HEK293 (cell line): ENCODE data around the gene SLC26A8.

Experiments
- CTCF ChIP-seq: fragments of 450-650 bp; formaldehyde crosslinking; IDR thresholded peaks from 2 replicates; pipeline ENCODE4 v1.5.1; 2016; ENCODE audit warnings: missing biosample characterization, missing genetic modification characterization
- KLF16 ChIP-seq: fragments of 450-650 bp; formaldehyde crosslinking; IDR thresholded peaks from 2 replicates; pipeline ENCODE4 v1.5.1; 2017; ENCODE audit warnings: missing biosample characterization, missing genetic modification characterization
- MZF1 ChIP-seq: fragments of 450-650 bp; formaldehyde crosslinking; IDR thresholded peaks from 2 replicates; pipeline ENCODE4 v1.5.1; 2017; ENCODE audit warnings: missing biosample characterization, missing genetic modification characterization, borderline replicate concordance
- PRDM10 ChIP-seq: fragments of 450-650 bp; formaldehyde crosslinking; IDR thresholded peaks from 2 replicates; pipeline ENCODE4 v1.5.1; 2016; ENCODE audit warnings: missing biosample characterization, missing genetic modification characterization
- RBAK ChIP-seq: fragments of 450-650 bp; formaldehyde crosslinking; IDR thresholded peaks from 2 replicates; pipeline ENCODE4 v1.5.1; 2016; ENCODE audit warnings: missing biosample characterization, missing genetic modification characterization
- SCRT2 ChIP-seq: fragments of 450-650 bp; formaldehyde crosslinking; IDR thresholded peaks from 2 replicates; pipeline ENCODE4 v1.5.1; 2016; ENCODE audit warnings: missing biosample characterization, missing genetic modification characterization
- SP7 ChIP-seq: fragments of 450-650 bp; formaldehyde crosslinking; IDR thresholded peaks from 2 replicates; pipeline ENCODE4 v1.5.1; 2016; ENCODE audit warnings: missing biosample characterization, missing genetic modification characterization
- TCF7L2 ChIP-seq: IDR thresholded peaks from 2 replicates; pipeline ENCODE4 v1.6.1; 2011; ENCODE audit warnings: low read depth, mild to moderate bottlenecking, inconsistent platforms, low read length, moderate library complexity, borderline replicate concordance
- YY1 ChIP-seq: fragments of 450-650 bp; formaldehyde crosslinking; IDR thresholded peaks from 2 replicates; pipeline ENCODE4 v1.5.1; 2018; ENCODE audit warnings: missing biosample characterization, missing genetic modification characterization
- ZBTB17 ChIP-seq: fragments of 450-650 bp; formaldehyde crosslinking; IDR thresholded peaks from 2 replicates; pipeline ENCODE4 v1.5.1; 2016; ENCODE audit warnings: missing biosample characterization, missing genetic modification characterization
- ZNF133 ChIP-seq: fragments of 450-650 bp; formaldehyde crosslinking; IDR thresholded peaks from 2 replicates; pipeline ENCODE4 v1.5.1; 2016; ENCODE audit warnings: missing biosample characterization, missing genetic modification characterization
- ZNF140 ChIP-seq: fragments of 450-650 bp; formaldehyde crosslinking; IDR thresholded peaks from 2 replicates; pipeline ENCODE4 v1.5.1; 2016; ENCODE audit warnings: missing biosample characterization, missing genetic modification characterization
- ZNF26 ChIP-seq: fragments of 450-650 bp; formaldehyde crosslinking; IDR thresholded peaks from 2 replicates; pipeline ENCODE4 v1.5.1; 2016; ENCODE audit warnings: missing biosample characterization, missing genetic modification characterization
- ZNF266 ChIP-seq: fragments of 450-650 bp; formaldehyde crosslinking; IDR thresholded peaks from 2 replicates; pipeline ENCODE4 v1.5.1; 2016; ENCODE audit warnings: missing biosample characterization, missing genetic modification characterization, low read depth
- ZNF366 ChIP-seq: fragments of 450-650 bp; formaldehyde crosslinking; conservative IDR thresholded peaks from 2 replicates; pipeline ENCODE4 v1.5.1; 2016; ENCODE audit warnings: missing biosample characterization, missing genetic modification characterization
- ZNF514 ChIP-seq: fragments of 450-650 bp; formaldehyde crosslinking; IDR thresholded peaks from 2 replicates; pipeline ENCODE4 v1.5.1; 2016; ENCODE audit warnings: missing biosample characterization, missing genetic modification characterization
- ZNF529 ChIP-seq: fragments of 450-650 bp; formaldehyde crosslinking; IDR thresholded peaks from 2 replicates; pipeline ENCODE4 v1.5.1; 2017; ENCODE audit warnings: missing genetic modification characterization, missing biosample characterization; ENCODE audit not compliant: insufficient replicate concordance
- ZNF624 ChIP-seq: fragments of 450-650 bp; formaldehyde crosslinking; IDR thresholded peaks from 2 replicates; pipeline ENCODE4 v1.5.1; 2017; ENCODE audit warnings: missing biosample characterization, missing genetic modification characterization
- ZNF747 ChIP-seq: fragments of 450-650 bp; formaldehyde crosslinking; IDR thresholded peaks from 2 replicates; pipeline ENCODE4 v1.5.1; 2016; ENCODE audit warnings: missing biosample characterization, missing genetic modification characterization
- ZNF792 ChIP-seq: fragments of 450-650 bp; formaldehyde crosslinking; IDR thresholded peaks from 2 replicates; pipeline ENCODE4 v1.5.1; 2016; ENCODE audit warnings: missing biosample characterization, missing genetic modification characterization
- TF ChIP-seq, protein P1 (sequence below): fragments of 450-650 bp; formaldehyde crosslinking; IDR thresholded peaks from 2 replicates; pipeline ENCODE4 v1.5.1; 2016; ENCODE audit warnings: missing biosample characterization, missing genetic modification characterization
- TF ChIP-seq, protein P2 (sequence below): fragments of 450-650 bp; formaldehyde crosslinking; IDR thresholded peaks from 2 replicates; pipeline ENCODE4 v1.5.1; 2016; ENCODE audit warnings: missing biosample characterization, missing genetic modification characterization
- TF ChIP-seq, protein P3 (sequence below): fragments of 450-650 bp; formaldehyde crosslinking; IDR thresholded peaks from 2 replicates; pipeline ENCODE4; 2016; ENCODE audit warnings: missing biosample characterization, missing genetic modification characterization
- TF ChIP-seq, protein P4 (sequence below): fragments of 450-650 bp; formaldehyde crosslinking; IDR thresholded peaks from 2 replicates; pipeline ENCODE4 v1.5.1; 2016; ENCODE audit warnings: missing biosample characterization, missing genetic modification characterization
- TF ChIP-seq, protein P5 (sequence below): fragments of 450-650 bp; IDR thresholded peaks from 2 replicates; pipeline ENCODE4 v1.5.1; 2018; ENCODE audit warnings: missing biosample characterization, missing genetic modification characterization

The SLC26A8 gene

DNA sequence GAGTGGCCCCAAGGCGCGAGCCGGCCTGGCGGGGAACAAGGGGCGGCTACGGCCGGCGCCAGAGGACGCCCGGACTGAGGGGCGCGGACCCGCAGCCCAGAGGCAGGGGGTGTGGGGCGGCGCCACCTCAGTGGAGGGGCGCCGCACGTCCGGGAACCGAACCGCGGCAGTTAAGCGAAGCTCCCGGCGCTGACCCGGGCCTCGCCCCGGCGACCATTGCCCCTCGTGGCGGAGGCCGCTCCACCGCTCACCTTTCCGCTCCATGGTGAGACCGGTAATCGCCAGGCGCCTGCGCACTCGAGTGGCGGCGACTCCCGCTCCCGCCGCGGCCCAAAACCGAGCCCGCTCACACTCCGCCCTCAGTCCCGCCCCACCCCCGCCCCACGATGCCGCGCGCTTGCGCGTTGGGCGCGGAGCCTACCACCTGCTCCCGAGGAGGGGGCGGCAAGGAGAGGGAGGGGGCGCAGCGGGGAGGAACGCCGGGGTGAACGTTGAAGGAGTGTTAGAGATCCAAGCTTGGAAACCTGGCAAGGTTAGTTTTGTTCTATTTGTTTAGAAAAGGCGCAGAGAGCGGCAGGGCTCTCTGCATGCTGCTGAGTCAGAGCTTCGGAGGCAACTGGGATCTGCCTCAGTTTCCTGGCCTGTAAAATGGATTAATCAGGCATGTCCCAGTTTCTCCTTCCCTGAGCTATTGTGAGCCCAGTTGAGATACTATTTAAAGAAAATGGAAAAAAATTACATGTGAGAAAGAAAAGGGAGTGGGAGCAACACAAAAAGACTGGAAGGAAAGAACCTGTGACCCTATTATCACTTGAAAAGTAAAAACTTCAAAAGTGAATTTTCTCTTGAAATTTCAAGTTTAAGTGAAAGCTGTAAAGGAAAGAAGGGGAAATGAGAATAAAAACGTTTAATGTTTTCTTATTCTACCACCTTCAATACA, 103.4 kb downstream of the SLC26A8 start, which contains the start of gene SRPK1 (continued):
- TF ChIP-seq CTCF (tag by site-specific recombination) = no peak
- TF ChIP-seq, protein P1, sequence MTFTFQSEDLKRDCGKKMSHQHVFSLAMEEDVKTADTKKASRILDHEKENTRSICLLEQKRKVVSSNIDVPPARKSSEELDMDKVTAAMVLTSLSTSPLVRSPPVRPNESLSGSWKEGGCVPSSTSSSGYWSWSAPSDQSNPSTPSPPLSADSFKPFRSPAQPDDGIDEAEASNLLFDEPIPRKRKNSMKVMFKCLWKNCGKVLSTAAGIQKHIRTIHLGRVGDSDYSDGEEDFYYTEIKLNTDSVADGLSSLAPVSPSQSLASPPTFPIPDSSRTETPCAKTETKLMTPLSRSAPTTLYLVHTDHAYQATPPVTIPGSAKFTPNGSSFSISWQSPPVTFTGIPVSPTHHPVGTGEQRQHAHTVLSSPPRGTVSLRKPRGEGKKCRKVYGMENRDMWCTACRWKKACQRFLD = no peak
- TF ChIP-seq ZNF140 (tag by site-specific recombination) = no peak
- TF ChIP-seq, protein P2, sequence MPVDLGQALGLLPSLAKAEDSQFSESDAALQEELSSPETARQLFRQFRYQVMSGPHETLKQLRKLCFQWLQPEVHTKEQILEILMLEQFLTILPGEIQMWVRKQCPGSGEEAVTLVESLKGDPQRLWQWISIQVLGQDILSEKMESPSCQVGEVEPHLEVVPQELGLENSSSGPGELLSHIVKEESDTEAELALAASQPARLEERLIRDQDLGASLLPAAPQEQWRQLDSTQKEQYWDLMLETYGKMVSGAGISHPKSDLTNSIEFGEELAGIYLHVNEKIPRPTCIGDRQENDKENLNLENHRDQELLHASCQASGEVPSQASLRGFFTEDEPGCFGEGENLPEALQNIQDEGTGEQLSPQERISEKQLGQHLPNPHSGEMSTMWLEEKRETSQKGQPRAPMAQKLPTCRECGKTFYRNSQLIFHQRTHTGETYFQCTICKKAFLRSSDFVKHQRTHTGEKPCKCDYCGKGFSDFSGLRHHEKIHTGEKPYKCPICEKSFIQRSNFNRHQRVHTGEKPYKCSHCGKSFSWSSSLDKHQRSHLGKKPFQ (tag by site-specific recombination) = 0 out of 2 replicates have a peak, but pooled peaks have one; percentile 11
- TF ChIP-seq ZNF747 (tag by site-specific recombination) = no peak
- TF ChIP-seq ZBTB17 (tag by site-specific recombination) = peak; percentile 80
- TF ChIP-seq SCRT2 (tag by site-specific recombination) = no peak
- TF ChIP-seq KLF16 (tag by site-specific recombination) = no peak
- TF ChIP-seq RBAK (tag by site-specific recombination) = no peak
- peak; percentile 63; the same call in 1 of the 2 replicates for TF ChIP-seq SP7
- no peak for TF ChIP-seq TCF7L2
- TF ChIP-seq, protein P3, sequence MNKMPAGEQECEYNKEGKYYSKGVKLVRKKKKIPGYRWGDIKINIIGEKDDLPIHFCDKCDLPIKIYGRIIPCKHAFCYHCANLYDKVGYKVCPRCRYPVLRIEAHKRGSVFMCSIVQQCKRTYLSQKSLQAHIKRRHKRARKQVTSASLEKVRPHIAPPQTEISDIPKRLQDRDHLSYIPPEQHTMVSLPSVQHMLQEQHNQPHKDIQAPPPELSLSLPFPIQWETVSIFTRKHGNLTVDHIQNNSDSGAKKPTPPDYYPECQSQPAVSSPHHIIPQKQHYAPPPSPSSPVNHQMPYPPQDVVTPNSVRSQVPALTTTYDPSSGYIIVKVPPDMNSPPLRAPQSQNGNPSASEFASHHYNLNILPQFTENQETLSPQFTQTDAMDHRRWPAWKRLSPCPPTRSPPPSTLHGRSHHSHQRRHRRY (tag by site-specific recombination) = no peak
- TF ChIP-seq, protein P4, sequence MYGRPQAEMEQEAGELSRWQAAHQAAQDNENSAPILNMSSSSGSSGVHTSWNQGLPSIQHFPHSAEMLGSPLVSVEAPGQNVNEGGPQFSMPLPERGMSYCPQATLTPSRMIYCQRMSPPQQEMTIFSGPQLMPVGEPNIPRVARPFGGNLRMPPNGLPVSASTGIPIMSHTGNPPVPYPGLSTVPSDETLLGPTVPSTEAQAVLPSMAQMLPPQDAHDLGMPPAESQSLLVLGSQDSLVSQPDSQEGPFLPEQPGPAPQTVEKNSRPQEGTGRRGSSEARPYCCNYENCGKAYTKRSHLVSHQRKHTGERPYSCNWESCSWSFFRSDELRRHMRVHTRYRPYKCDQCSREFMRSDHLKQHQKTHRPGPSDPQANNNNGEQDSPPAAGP (tag by site-specific recombination) = no peak
- TF ChIP-seq ZNF529 (tag by site-specific recombination) = no peak
- TF ChIP-seq ZNF366 = 0 out of 2 replicates have a peak, but pooled peaks have one; percentile 26
- TF ChIP-seq, protein P5, sequence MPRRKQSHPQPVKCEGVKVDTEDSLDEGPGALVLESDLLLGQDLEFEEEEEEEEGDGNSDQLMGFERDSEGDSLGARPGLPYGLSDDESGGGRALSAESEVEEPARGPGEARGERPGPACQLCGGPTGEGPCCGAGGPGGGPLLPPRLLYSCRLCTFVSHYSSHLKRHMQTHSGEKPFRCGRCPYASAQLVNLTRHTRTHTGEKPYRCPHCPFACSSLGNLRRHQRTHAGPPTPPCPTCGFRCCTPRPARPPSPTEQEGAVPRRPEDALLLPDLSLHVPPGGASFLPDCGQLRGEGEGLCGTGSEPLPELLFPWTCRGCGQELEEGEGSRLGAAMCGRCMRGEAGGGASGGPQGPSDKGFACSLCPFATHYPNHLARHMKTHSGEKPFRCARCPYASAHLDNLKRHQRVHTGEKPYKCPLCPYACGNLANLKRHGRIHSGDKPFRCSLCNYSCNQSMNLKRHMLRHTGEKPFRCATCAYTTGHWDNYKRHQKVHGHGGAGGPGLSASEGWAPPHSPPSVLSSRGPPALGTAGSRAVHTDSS = no peak
- TF ChIP-seq YY1 = peak; percentile 81
- TF ChIP-seq MZF1 (tag by site-specific recombination) = no peak
- TF ChIP-seq ZNF792 (tag by site-specific recombination) = no peak
- no peak for TF ChIP-seq ZNF266 (tag by site-specific recombination)
- peak; percentile 98 for TF ChIP-seq PRDM10
- TF ChIP-seq ZNF133 (tag by site-specific recombination) = no peak
- TF ChIP-seq ZNF26 = no peak
- TF ChIP-seq ZNF624 (tag by site-specific recombination) = no peak
- TF ChIP-seq ZNF514 (tag by site-specific recombination) = no peak
